Natural killer cell (primary cell): ENCODE data around the gene SH3BP1. TPM values are rescaled to one million over a fixed set of nuclear protein-coding genes. Genes with fewer than 3 reads are reported as not detected.
A peak's percentile ranks its signal among the peaks of the same experiment; 100 is the strongest.

Experiments
- ATAC-seq, 3 donors: fragments of 150-1000 bp in 2 of 3; fragments of 200-7000 bp in 1 of 3; cut with Tn5 transposase; 1 replicate in 1 of 3; 2 replicates in 2 of 3; pipeline ENCODE4 v1.10.0; 2021; ENCODE audit warnings: mild to moderate bottlenecking in 2 of 3, moderate library complexity in 2 of 3
- DNase-seq, 2 donors: peaks; one replicate each; pipeline versions ENCODE4 v3.0.0 to v3.0.0-alpha.2; 2013 to 2021; ENCODE audit warnings: mixed read lengths in 1 of 2
- H3K27ac ChIP-seq: one replicate; pipeline ENCODE4 v1.5.1; 2013; ENCODE audit warnings: mild to moderate bottlenecking, low read length
- H3K27me3 ChIP-seq: one replicate; pipeline ENCODE4 v1.6.1; 2013; ENCODE audit warnings: low read length; ENCODE audit not compliant: control insufficient read depth, insufficient read depth
- H3K36me3 ChIP-seq: one replicate; pipeline ENCODE4 v1.6.1; 2013; ENCODE audit warnings: low read length; ENCODE audit not compliant: control insufficient read depth, insufficient read depth
- H3K4me1 ChIP-seq: one replicate; pipeline ENCODE4 v1.6.1; 2013; ENCODE audit warnings: low read length; ENCODE audit not compliant: control insufficient read depth, insufficient read depth
- H3K4me3 ChIP-seq: one replicate; pipeline ENCODE4 v1.5.1; 2013; ENCODE audit warnings: low read length
- H3K9me3 ChIP-seq: one replicate; pipeline ENCODE4 v1.6.1; 2013; ENCODE audit warnings: low read length; ENCODE audit not compliant: control insufficient read depth, insufficient read depth
- H3K27ac Mint-ChIP-seq, 2 donors: one replicate each; pipeline ENCODE4 v1.8.0; 2022; ENCODE audit warnings: mild to moderate bottlenecking in 2 of 2, mixed read lengths in 2 of 2, moderate library complexity in 1 of 2
- H3K27me3 Mint-ChIP-seq, 2 donors: one replicate each; pipeline ENCODE4 v1.8.0; 2022; ENCODE audit warnings: low read depth in 2 of 2, mixed read lengths in 2 of 2
- H3K36me3 Mint-ChIP-seq: one replicate; pipeline ENCODE4 v1.8.0; 2022; ENCODE audit warnings: mixed read lengths
- H3K4me1 Mint-ChIP-seq, 2 donors: one replicate each; pipeline ENCODE4 v1.8.0; 2022; ENCODE audit warnings: mixed read lengths in 2 of 2
- H3K4me3 Mint-ChIP-seq: one replicate; pipeline ENCODE4 v1.8.0; 2022; ENCODE audit warnings: mild to moderate bottlenecking, moderate library complexity, mixed read lengths
- H3K9me3 Mint-ChIP-seq, 2 donors: one replicate each; pipeline ENCODE4 v1.8.0; 2022; ENCODE audit warnings: mixed read lengths in 2 of 2
- CTCF ChIP-seq: fragments of 200-600 bp; IDR thresholded peaks from one replicate; pipeline ENCODE4 v1.8.0; 2022; ENCODE audit warnings: antibody characterized with exemption
- WGBS: methylation state at CpG from one replicate; pipeline ENCODE4 v1.1.7; 2013; ENCODE audit warnings: missing lambda C conversion rate; ENCODE audit not compliant: insufficient coverage; 5-methylcytosine and 5-hydroxymethylcytosine counted together
- intact Hi-C: fragments of 100-400 bp; cut with micrococcal nuclease; formaldehyde crosslinking; loops from one replicate; pipeline ENCODE4 v1.14.2; 2022
- total RNA-seq, 4 donors: library from RNA; stranded (reverse); fragments of 120-200 nt in 1 of 4; gene quantifications; one replicate each; pipeline versions ENCODE4 v1.2.3 to v1.2.4, GENCODE V29; 2013 to 2022

SH3BP1 gene
- total RNA-seq, 3 donors from 2014 or later (not counting 1 experiment from before 2014, with no cell fraction given), result 163 to 189 (median 163) TPM

- Mint-ChIP-seq H3K27ac (peak overlapping the region; percentile 93 to 99), H3K4me1 (peaks cover 56 to 88% of the 10 kb centered on the region in 2 donors)
Observed at GRCh38 chr22:37633089-37633624, 6.3 kb upstream of the SH3BP1 start.

GRCh38 chr22:37633625-37634416 lies 5.6 kb upstream of the SH3BP1 start:
- peak overlapping the region; percentile 8 for H3K4me3 ChIP-seq
- peak overlapping the region; percentile 83 for H3K27ac ChIP-seq
- no peak for TF ChIP-seq CTCF
- H3K27me3 Mint-ChIP-seq, result no peaks in the 10 kb centered on the region
- no peaks in the 10 kb centered on the region for H3K27me3 ChIP-seq
- H3K36me3 ChIP-seq, result no peaks in the 10 kb centered on the region
- H3K9me3 Mint-ChIP-seq, result no peaks in the 10 kb centered on the region
- peak; percentile 66 to 80 for DNase-seq
- intact Hi-C loops, result loop anchor here (10.0 kb wide), 1 partner anchor 211 kb away; the partner anchor contains the start of genes ANKRD54 and EIF3L
- H3K4me1 ChIP-seq, result peaks cover 99% of the 10 kb centered on the region
- H3K4me1 Mint-ChIP-seq, result peaks cover 56 to 88% of the 10 kb centered on the region in 2 donors
- peak overlapping the region; percentile 80 for H3K4me3 Mint-ChIP-seq
- no peaks in the 10 kb centered on the region for H3K9me3 ChIP-seq
- 5% methylated on average over 24 of the region's 24 CpGs for WGBS
- peak overlapping the region; percentile 93 to 99 for H3K27ac Mint-ChIP-seq
- H3K36me3 Mint-ChIP-seq, result no peaks in the 10 kb centered on the region
- peak; percentile 57 to 73 (median 59) for ATAC-seq

More at GRCh38 chr22:37633089-37633624, 6.3 kb upstream of the SH3BP1 start:
- peaks cover 99% of the 10 kb centered on the region for H3K4me1 ChIP-seq
- intact Hi-C loops, result loop anchor here (10.0 kb wide), 1 partner anchor 212 kb away; the partner anchor contains the start of genes ANKRD54 and EIF3L
- no peak for TF ChIP-seq CTCF
- no peaks in the 10 kb centered on the region for H3K36me3 Mint-ChIP-seq
- H3K4me3 Mint-ChIP-seq, result peak overlapping the region; percentile 80
- ATAC-seq, result peak; percentile 40 to 60 (median 55)
- peak; percentile 58 to 75 for DNase-seq
- H3K4me3 ChIP-seq, result peak overlapping the region; percentile 8
- H3K9me3 ChIP-seq, result no peaks in the 10 kb centered on the region
- peak overlapping the region; percentile 83 for H3K27ac ChIP-seq
- H3K27me3 Mint-ChIP-seq, result no peaks in the 10 kb centered on the region
- H3K36me3 ChIP-seq, result no peaks in the 10 kb centered on the region
- 2% methylated on average over 11 of the region's 11 CpGs for WGBS
- no peaks in the 10 kb centered on the region for H3K9me3 Mint-ChIP-seq
- no peaks in the 10 kb centered on the region for H3K27me3 ChIP-seq

GRCh38 chr22:37634417-37634924 lies 5.0 kb upstream of the SH3BP1 start:
- H3K9me3 ChIP-seq, result no peaks in the 10 kb centered on the region
- H3K27ac ChIP-seq, result peak overlapping the region; percentile 83
- Mint-ChIP-seq H3K27ac (peak overlapping the region; percentile 93 to 99), H3K4me1 (peaks cover 57 to 86% of the 10 kb centered on the region in 2 donors), H3K36me3 (no peaks in the 10 kb centered on the region), H3K9me3 (no peaks in the 10 kb centered on the region), H3K27me3 (no peaks in the 10 kb centered on the region), H3K4me3 (peak overlapping the region; percentile 77)
- no peaks in the 10 kb centered on the region for H3K36me3 ChIP-seq
- peak in 1 of 2 donors; percentile 59 for DNase-seq
- H3K4me1 ChIP-seq, result peaks cover 97% of the 10 kb centered on the region
- intact Hi-C loops, result loop anchor here (10.0 kb wide), 1 partner anchor 210 kb away; the partner anchor contains the start of genes ANKRD54 and EIF3L
- ATAC-seq, result no peak
- TF ChIP-seq CTCF, result no peak
- H3K27me3 ChIP-seq, result no peaks in the 10 kb centered on the region
- 50% methylated on average over 8 of the region's 8 CpGs for WGBS
- H3K4me3 ChIP-seq, result no peak overlapping the region
